Skin epidermis (tissue), 12 donors: ENCODE measurements around the gene NGFR.

ENCODE experiments used
- H3K27ac ChIP-seq, 21 experiments: fragments of 200-600 bp; sonication (generic) in 11 of 21; one replicate each; pipeline ENCODE4 v1.5.0; 2020; ENCODE audit warnings: mild to moderate bottlenecking in 3 of 21, inconsistent platforms in 2 of 21, moderate library complexity in 2 of 21
- H3K4me3 ChIP-seq, 7 experiments: fragments of 200-600 bp; sonication (generic) in 2 of 7; one replicate each; pipeline ENCODE4 v1.5.0; 2020; ENCODE audit warnings: inconsistent platforms in 2 of 7, mild to moderate bottlenecking in 2 of 7, moderate library complexity in 1 of 7

Gene NGFR

DNA sequence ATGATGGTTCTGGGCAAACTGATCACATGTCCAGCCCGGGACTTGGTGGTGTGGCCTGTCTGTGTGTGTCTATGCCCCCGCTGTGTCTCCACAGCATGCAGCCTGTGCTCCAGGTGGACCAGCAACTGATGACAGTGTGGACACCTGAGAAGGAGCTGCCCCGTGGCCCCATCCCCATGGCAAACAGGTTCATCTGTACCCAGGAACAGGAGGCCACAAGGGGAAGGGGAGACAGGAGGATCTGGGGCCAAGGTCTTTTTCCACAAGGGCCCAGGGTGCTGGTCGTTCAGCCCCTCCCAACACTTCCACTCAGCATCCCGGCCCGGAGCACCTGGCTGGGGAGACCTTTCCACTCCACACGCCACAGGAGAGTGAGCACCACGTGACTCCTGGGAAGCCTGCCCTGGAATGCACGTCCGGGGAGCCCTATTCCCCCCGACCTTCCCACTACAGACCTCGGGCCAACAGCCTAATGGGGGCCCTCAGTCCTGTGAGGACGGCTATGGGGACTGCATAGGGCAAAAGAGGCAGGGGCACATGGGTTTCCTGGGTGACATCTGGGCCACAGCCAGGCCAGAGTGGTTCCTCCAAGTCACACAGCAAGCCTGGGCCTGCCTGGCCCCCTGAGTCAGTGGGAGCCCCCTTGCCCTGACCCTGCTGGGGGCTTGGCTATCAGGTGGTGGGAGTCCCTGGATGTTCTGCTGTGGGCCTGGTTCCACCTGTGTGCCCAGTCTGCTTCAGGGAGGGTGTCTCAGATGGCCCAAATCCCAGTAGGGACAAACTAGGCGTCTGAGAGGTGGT is 59.8 kb downstream of the NGFR start:
- Histone ChIP-seq H3K27ac (no peak overlapping the region), H3K4me3 (no peak overlapping the region)

DNA sequence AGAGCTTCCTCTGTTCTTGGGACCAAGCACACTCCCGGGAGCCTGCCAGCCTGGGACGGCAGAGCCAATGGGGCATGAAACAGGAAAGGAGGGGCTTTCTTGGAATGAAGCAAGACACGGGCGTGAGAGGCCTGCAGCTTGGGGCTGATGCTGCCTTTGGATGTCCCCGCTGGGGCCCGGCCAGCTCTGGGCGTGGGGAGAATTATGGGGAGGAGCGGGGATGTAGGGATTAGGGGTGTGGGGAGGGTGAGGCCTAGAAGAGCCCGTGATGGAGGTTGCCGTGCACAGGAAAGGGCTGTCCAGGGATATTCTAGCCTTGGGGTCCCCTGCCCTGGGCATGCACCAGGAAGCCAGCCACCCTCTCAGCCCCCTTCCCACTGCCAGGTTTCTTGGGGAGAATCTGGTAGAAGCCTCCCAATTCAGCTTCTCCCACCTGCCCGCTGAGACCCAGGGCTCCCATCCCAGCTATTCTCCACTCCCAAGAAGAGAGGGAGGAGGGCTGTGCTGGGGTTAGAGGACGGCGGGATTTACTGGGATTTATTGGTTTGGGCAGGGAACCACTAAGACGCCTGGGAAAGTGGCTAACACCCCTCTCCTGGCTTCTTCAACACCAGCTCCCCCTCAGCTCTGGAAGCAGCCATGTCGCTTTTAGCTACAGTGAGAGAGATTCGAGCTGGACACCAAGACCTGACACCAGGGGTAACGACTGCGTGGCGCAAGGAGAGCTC is 60.6 kb downstream of the NGFR start:
- Histone ChIP-seq H3K4me3 (no peak overlapping the region), H3K27ac (no peak overlapping the region)

DNA sequence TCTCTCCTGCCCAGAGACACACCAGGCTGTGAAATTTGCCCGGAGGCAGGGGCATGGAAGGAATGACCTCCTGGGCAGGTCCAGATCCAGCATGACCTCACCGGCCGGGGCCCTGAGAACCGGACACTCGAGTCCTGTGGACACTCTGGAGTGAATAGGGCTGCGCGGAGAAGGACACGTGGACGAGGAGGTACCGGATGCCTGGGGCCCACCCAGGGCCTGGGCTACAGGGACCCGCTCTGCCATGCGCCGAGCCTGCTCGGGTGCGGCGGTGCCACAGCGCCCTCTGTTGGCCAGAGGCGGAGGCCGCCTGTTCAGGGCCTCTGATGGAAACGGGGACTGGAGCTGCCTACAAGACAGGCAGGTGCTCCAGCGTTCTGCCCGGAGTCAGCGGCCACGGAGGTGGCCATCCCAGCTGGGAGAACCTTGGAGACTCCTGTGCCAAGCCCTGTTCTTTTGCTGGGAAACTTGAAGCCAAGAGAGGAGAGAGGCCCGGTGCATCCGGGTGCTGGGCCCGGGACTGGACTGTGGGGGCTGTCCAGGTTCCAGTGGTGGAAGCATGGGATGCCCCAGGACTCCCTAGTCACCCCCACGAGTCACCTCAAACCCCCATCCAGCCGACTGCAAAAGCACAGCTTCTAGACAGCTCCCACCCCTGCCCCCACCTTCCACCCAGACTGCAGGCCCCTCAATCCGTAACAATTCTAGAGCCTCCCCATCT is 61.3 kb downstream of the NGFR start:
- no peak overlapping the region for H3K27ac ChIP-seq
- no peak overlapping the region for H3K4me3 ChIP-seq

DNA sequence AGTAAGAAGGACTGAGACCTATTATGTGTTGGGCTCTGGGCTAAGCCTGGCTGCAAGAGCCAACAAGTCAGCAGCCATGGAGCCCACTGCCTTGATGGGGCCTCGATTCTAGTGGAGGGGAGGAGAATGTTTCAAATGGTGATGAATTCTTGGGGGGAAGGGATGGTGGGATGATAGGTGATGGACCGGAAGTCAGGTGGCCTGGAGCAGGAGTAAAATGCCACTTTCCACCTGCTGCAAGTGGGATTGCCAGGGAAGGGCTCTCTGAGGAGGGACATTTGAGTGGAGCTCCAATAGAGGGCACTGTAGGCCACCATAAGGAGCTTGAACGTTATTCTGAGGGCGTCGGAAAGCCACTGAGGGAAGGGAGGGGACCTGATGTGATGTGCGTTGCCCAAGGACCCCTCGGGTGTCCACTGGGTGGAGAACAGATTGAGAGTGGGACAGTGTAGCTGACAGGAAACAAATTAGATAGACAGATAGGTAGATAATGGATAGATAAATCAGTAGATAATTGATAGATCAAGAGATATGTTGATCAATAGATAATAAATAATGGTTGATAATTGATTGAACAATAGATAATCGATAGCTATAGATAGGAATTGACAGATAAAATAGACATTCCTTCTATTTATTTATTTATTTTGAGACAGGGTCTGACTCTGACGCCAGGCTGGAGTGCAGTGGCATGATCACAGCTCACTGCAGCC is 62.4 kb downstream of the NGFR start:
- Histone ChIP-seq H3K27ac (no peak overlapping the region), H3K4me3 (no peak overlapping the region)
